ENCODE results near the gene ARHGAP22. TPM values are rescaled to one million over a fixed set of nuclear protein-coding genes. Genes with fewer than 3 reads are reported as not detected.

ARHGAP22 gene
- total RNA-seq, 1 donor from 2014 or later, result 1.2 TPM

- no peak overlapping the region for H3K4me3 Mint-ChIP-seq
- peaks cover 8% of the 10 kb centered on the region for H3K9me3 Mint-ChIP-seq
- intact Hi-C loops (cut with micrococcal nuclease), result no loop called here
- peaks cover 8% of the 10 kb centered on the region for H3K36me3 Mint-ChIP-seq (ENCODE audit: low read depth)
- no peaks in the 10 kb centered on the region for H3K4me1 Mint-ChIP-seq (ENCODE audit: low read depth)
- H3K27ac Mint-ChIP-seq, result no peak overlapping the region
- H3K27me3 Mint-ChIP-seq (ENCODE audit: insufficient read depth), result no peaks in the 10 kb centered on the region
- DNase-seq (ENCODE audit: low spot score), result no peak
Measured at GRCh38 chr10:48417374-48417773, 187.5 kb downstream of the ARHGAP22 start.

GRCh38 chr10:48416584-48417232 lies 188.2 kb downstream of the ARHGAP22 start:
- H3K27ac Mint-ChIP-seq, result no peak overlapping the region
- H3K4me1 Mint-ChIP-seq (ENCODE audit: low read depth), result no peaks in the 10 kb centered on the region

GRCh38 chr10:48414778-48415177 lies 190.1 kb downstream of the ARHGAP22 start:
- no peak for DNase-seq (ENCODE audit: low spot score)
- Mint-ChIP-seq H3K36me3 (ENCODE audit: low read depth) (peaks cover 25% of the 10 kb centered on the region), H3K4me1 (ENCODE audit: low read depth) (no peaks in the 10 kb centered on the region), H3K27ac (no peak overlapping the region), H3K9me3 (peaks cover 13% of the 10 kb centered on the region), H3K27me3 (ENCODE audit: insufficient read depth) (no peaks in the 10 kb centered on the region), H3K4me3 (no peak overlapping the region)
- intact Hi-C loops (cut with micrococcal nuclease), result no loop called here

More at GRCh38 chr10:48416584-48417232, 188.2 kb downstream of the ARHGAP22 start:
- peaks cover 12% of the 10 kb centered on the region for H3K36me3 Mint-ChIP-seq (ENCODE audit: low read depth)
- no peak for DNase-seq (ENCODE audit: low spot score)
- peaks cover 13% of the 10 kb centered on the region for H3K9me3 Mint-ChIP-seq
- intact Hi-C loops (cut with micrococcal nuclease), result no loop called here
- H3K27me3 Mint-ChIP-seq (ENCODE audit: insufficient read depth), result no peaks in the 10 kb centered on the region
- H3K4me3 Mint-ChIP-seq, result no peak overlapping the region

GRCh38 chr10:48414160-48414559 lies 190.7 kb downstream of the ARHGAP22 start:
- Mint-ChIP-seq H3K9me3 (peaks cover 13% of the 10 kb centered on the region), H3K36me3 (ENCODE audit: low read depth) (peaks cover 25% of the 10 kb centered on the region), H3K4me1 (ENCODE audit: low read depth) (no peaks in the 10 kb centered on the region), H3K4me3 (no peak overlapping the region), H3K27ac (no peak overlapping the region), H3K27me3 (ENCODE audit: insufficient read depth) (no peaks in the 10 kb centered on the region)
- intact Hi-C loops (cut with micrococcal nuclease), result no loop called here
- DNase-seq (ENCODE audit: low spot score), result no peak

GRCh38 chr10:48412933-48413332 lies 191.9 kb downstream of the ARHGAP22 start:
- no peak for DNase-seq (ENCODE audit: low spot score)
- Mint-ChIP-seq H3K27me3 (ENCODE audit: insufficient read depth) (no peaks in the 10 kb centered on the region), H3K36me3 (ENCODE audit: low read depth) (peaks cover 25% of the 10 kb centered on the region), H3K4me1 (ENCODE audit: low read depth) (no peaks in the 10 kb centered on the region), H3K27ac (no peak overlapping the region), H3K4me3 (no peak overlapping the region), H3K9me3 (peaks cover 13% of the 10 kb centered on the region)
- intact Hi-C loops (cut with micrococcal nuclease), result no loop called here

GRCh38 chr10:48412081-48412480 lies 192.8 kb downstream of the ARHGAP22 start:
- intact Hi-C loops (cut with micrococcal nuclease), result no loop called here
- Mint-ChIP-seq H3K27ac (no peak overlapping the region), H3K36me3 (ENCODE audit: low read depth) (peaks cover 25% of the 10 kb centered on the region), H3K27me3 (ENCODE audit: insufficient read depth) (no peaks in the 10 kb centered on the region), H3K4me1 (ENCODE audit: low read depth) (no peaks in the 10 kb centered on the region), H3K4me3 (no peak overlapping the region), H3K9me3 (peaks cover 13% of the 10 kb centered on the region)
- DNase-seq (ENCODE audit: low spot score), result no peak

- Mint-ChIP-seq H3K9me3 (peaks cover 13% of the 10 kb centered on the region), H3K27ac (no peak overlapping the region), H3K27me3 (ENCODE audit: insufficient read depth) (no peaks in the 10 kb centered on the region), H3K4me1 (ENCODE audit: low read depth) (no peaks in the 10 kb centered on the region), H3K36me3 (ENCODE audit: low read depth) (peaks cover 25% of the 10 kb centered on the region), H3K4me3 (no peak overlapping the region)
- intact Hi-C loops (cut with micrococcal nuclease), result no loop called here
- no peak for DNase-seq (ENCODE audit: low spot score)
Measured at GRCh38 chr10:48411510-48411909, 193.4 kb downstream of the ARHGAP22 start.

- no peak overlapping the region for H3K27ac Mint-ChIP-seq
- peaks cover 13% of the 10 kb centered on the region for H3K9me3 Mint-ChIP-seq
- H3K27me3 Mint-ChIP-seq (ENCODE audit: insufficient read depth), result no peaks in the 10 kb centered on the region
- peaks cover 25% of the 10 kb centered on the region for H3K36me3 Mint-ChIP-seq (ENCODE audit: low read depth)
- H3K4me1 Mint-ChIP-seq (ENCODE audit: low read depth), result no peaks in the 10 kb centered on the region
- no peak overlapping the region for H3K4me3 Mint-ChIP-seq
- intact Hi-C loops (cut with micrococcal nuclease), result no loop called here
- DNase-seq (ENCODE audit: low spot score), result no peak
Measured at GRCh38 chr10:48410503-48410902, 194.4 kb downstream of the ARHGAP22 start.

- no peaks in the 10 kb centered on the region for H3K9me3 Mint-ChIP-seq
- no peak for DNase-seq (ENCODE audit: low spot score)
- intact Hi-C loops (cut with micrococcal nuclease), result loop anchor here (2.0 kb wide), 1 partner anchor 16 kb away; no protein-coding TSS in a partner anchor
- H3K4me3 Mint-ChIP-seq, result no peak overlapping the region
- H3K36me3 Mint-ChIP-seq (ENCODE audit: low read depth), result peaks cover 16% of the 10 kb centered on the region
- H3K27me3 Mint-ChIP-seq (ENCODE audit: insufficient read depth), result no peaks in the 10 kb centered on the region
- no peak overlapping the region for H3K27ac Mint-ChIP-seq
- H3K4me1 Mint-ChIP-seq (ENCODE audit: low read depth), result no peaks in the 10 kb centered on the region
Measured at GRCh38 chr10:48406658-48407057, 198.2 kb downstream of the ARHGAP22 start.

- H3K4me3 Mint-ChIP-seq, result no peak overlapping the region
- no peak for DNase-seq (ENCODE audit: low spot score)
- H3K9me3 Mint-ChIP-seq, result no peaks in the 10 kb centered on the region
- peaks cover 14% of the 10 kb centered on the region for H3K36me3 Mint-ChIP-seq (ENCODE audit: low read depth)
- H3K4me1 Mint-ChIP-seq (ENCODE audit: low read depth), result no peaks in the 10 kb centered on the region
- no peaks in the 10 kb centered on the region for H3K27me3 Mint-ChIP-seq (ENCODE audit: insufficient read depth)
- no peak overlapping the region for H3K27ac Mint-ChIP-seq
- intact Hi-C loops (cut with micrococcal nuclease), result loop anchor here (2.0 kb wide), 1 partner anchor 15 kb away; no protein-coding TSS in a partner anchor
Measured at GRCh38 chr10:48406204-48406603, 198.7 kb downstream of the ARHGAP22 start.

GRCh38 chr10:48404646-48405045 lies 200.2 kb downstream of the ARHGAP22 start:
- Mint-ChIP-seq H3K9me3 (no peaks in the 10 kb centered on the region), H3K4me1 (ENCODE audit: low read depth) (peaks cover 9% of the 10 kb centered on the region), H3K27ac (no peak overlapping the region), H3K27me3 (ENCODE audit: insufficient read depth) (no peaks in the 10 kb centered on the region), H3K36me3 (ENCODE audit: low read depth) (peaks cover 2% of the 10 kb centered on the region), H3K4me3 (no peak overlapping the region)
- no peak for DNase-seq (ENCODE audit: low spot score)
- intact Hi-C loops (cut with micrococcal nuclease), result no loop called here

GRCh38 chr10:48400850-48401220 lies 204.0 kb downstream of the ARHGAP22 start:
- no peak overlapping the region for H3K4me3 Mint-ChIP-seq
- H3K9me3 Mint-ChIP-seq, result no peaks in the 10 kb centered on the region
- peaks cover 2% of the 10 kb centered on the region for H3K36me3 Mint-ChIP-seq (ENCODE audit: low read depth)
- DNase-seq (ENCODE audit: low spot score), result no peak
- no peak overlapping the region for H3K27ac Mint-ChIP-seq
- intact Hi-C loops (cut with micrococcal nuclease), result no loop called here
- peaks cover 9% of the 10 kb centered on the region for H3K4me1 Mint-ChIP-seq (ENCODE audit: low read depth)
- no peaks in the 10 kb centered on the region for H3K27me3 Mint-ChIP-seq (ENCODE audit: insufficient read depth)

GRCh38 chr10:48400129-48400849 lies 204.6 kb downstream of the ARHGAP22 start:
- H3K4me3 Mint-ChIP-seq, result no peak overlapping the region
- H3K4me1 Mint-ChIP-seq (ENCODE audit: low read depth), result peaks cover 9% of the 10 kb centered on the region
- peaks cover 2% of the 10 kb centered on the region for H3K36me3 Mint-ChIP-seq (ENCODE audit: low read depth)
- intact Hi-C loops (cut with micrococcal nuclease), result no loop called here
- H3K27me3 Mint-ChIP-seq (ENCODE audit: insufficient read depth), result no peaks in the 10 kb centered on the region
- H3K27ac Mint-ChIP-seq, result no peak overlapping the region
- H3K9me3 Mint-ChIP-seq, result no peaks in the 10 kb centered on the region
- DNase-seq (ENCODE audit: low spot score), result no peak
